Measurements from ENCODE around the gene AIMP2.

DNA sequence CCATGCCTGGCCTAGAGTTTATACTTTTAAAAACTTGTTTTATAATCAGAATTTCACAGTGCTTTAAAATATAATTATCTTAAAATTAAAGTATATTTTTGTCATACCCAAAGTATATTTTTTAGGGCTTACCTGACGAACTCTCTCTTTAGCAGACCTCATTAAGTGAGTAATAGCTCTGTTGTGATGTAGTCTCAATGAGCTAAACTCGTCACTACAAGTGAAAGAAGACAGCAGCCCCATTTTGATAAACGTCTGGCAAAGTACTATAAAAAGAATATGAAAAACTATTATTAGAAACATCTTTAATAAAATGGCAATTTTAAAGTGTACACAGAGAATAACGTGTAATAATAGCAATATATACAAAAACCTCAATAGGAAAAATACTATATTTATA is 40.7 kb downstream of the AIMP2 start:
- TF ChIP-seq, protein P1, sequence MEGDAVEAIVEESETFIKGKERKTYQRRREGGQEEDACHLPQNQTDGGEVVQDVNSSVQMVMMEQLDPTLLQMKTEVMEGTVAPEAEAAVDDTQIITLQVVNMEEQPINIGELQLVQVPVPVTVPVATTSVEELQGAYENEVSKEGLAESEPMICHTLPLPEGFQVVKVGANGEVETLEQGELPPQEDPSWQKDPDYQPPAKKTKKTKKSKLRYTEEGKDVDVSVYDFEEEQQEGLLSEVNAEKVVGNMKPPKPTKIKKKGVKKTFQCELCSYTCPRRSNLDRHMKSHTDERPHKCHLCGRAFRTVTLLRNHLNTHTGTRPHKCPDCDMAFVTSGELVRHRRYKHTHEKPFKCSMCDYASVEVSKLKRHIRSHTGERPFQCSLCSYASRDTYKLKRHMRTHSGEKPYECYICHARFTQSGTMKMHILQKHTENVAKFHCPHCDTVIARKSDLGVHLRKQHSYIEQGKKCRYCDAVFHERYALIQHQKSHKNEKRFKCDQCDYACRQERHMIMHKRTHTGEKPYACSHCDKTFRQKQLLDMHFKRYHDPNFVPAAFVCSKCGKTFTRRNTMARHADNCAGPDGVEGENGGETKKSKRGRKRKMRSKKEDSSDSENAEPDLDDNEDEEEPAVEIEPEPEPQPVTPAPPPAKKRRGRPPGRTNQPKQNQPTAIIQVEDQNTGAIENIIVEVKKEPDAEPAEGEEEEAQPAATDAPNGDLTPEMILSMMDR (optimal IDR thresholded peaks at IDR 0.05 in 1 of 3, IDR thresholded peaks at IDR 0.05 in 1 of 3, conservative IDR thresholded peaks at IDR 0.05 in 1 of 3; ENCODE audit: extremely low read depth in 1 of 3, insufficient read depth in 2 of 3, low read length in 3 of 3), result no peak
- no peak for TF ChIP-seq EZH2 (IDR thresholded peaks at IDR 0.05; ENCODE audit: low read length)
